ENCODE results near the gene MANSC1.
"Not testable (repeated sequence)": the region's sequence is repeated elsewhere in the genome, so short reads cannot be mapped to it uniquely, and the experiment has no call there.

Gene MANSC1

GRCh38 chr12:12326262-12326661, 23.8 kb downstream of the MANSC1 start:
- FAIRE-seq, result no peak
- TF ChIP-seq SPI1 (IDR thresholded peaks at IDR 0.05; ENCODE audit: low read depth, low read length) (no peak), TAF1 (IDR thresholded peaks at IDR 0.05; ENCODE audit: low read depth, low read length) (no peak), POLR2AphosphoS5 (IDR thresholded peaks at IDR 0.05; ENCODE audit: low read depth, low read length) (no peak), PAX5 (IDR thresholded peaks at IDR 0.05; ENCODE audit: insufficient read depth, low read length, severe bottlenecking) (no peak), POLR2A (IDR thresholded peaks at IDR 0.05; ENCODE audit: low read depth, low read length) (no peak), POU2F2 (IDR thresholded peaks at IDR 0.05; ENCODE audit: low read depth, low read length) (no peak)

DNA sequence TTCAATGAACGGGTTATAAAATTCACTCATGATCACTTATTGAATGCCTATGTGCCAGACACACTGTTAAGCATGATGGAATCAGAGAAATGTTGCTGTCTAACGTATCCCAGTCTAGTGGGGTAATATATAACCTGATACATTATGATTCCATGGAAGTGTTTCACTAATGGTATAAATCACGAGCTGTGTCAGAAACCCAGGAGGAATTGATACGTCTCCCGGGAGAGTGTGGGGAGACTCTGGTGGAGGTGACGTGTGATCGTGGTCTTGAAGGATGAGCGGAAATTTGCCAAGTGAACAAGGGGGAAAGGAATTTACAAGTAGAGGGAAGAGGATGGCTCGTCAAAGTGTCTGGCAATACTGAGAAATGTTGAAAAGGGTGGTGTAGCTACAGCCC, 26.5 kb downstream of the MANSC1 start:
- DNase-seq (ENCODE audit: insufficient read length, low spot score) (no peak), FAIRE-seq (no peak)
- TF ChIP-seq POLR2A (IDR thresholded peaks at IDR 0.05; ENCODE audit: low read depth, low read length), result no peak

More at GRCh38 chr12:12326262-12326661, 23.8 kb downstream of the MANSC1 start:
- no peak for DNase-seq (ENCODE audit: insufficient read length, low spot score)

DNA sequence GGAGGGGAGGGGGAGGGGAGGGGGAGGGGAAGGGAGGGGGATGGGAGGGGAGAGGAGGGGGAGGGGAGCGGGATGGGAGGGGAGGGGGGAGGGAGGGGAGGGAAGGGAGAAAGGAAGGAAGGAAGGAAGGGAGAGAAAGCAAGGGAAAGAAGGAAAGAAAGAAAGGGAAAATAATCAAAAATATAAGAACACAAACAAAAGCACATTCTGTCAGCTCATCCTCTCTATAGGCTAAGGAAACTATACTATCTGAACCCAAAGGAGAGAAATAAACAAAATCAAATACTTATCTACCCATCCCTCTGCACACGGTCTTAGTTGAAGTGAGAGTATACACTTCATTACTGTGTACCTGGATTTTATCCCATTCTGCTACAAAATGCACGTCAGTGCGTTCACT, 26.9 kb downstream of the MANSC1 start:
- no peak for TF ChIP-seq POLR2AphosphoS5 (IDR thresholded peaks at IDR 0.05; ENCODE audit: low read depth, low read length)
- no peak for TF ChIP-seq PAX5 (IDR thresholded peaks at IDR 0.05; ENCODE audit: insufficient read depth, low read length, severe bottlenecking)
- TF ChIP-seq POLR2A (IDR thresholded peaks at IDR 0.05; ENCODE audit: low read depth, low read length), result no peak
- no peak for TF ChIP-seq TAF1 (IDR thresholded peaks at IDR 0.05; ENCODE audit: low read depth, low read length)
- TF ChIP-seq POU2F2 (IDR thresholded peaks at IDR 0.05; ENCODE audit: low read depth, low read length), result no peak
- no peak for TF ChIP-seq SPI1 (IDR thresholded peaks at IDR 0.05; ENCODE audit: low read depth, low read length)
- DNase-seq (ENCODE audit: insufficient read length, low spot score), result no peak
- FAIRE-seq, result no peak

- FAIRE-seq (no peak), DNase-seq (ENCODE audit: insufficient read length, low spot score) (no peak)
- TF ChIP-seq PAX5 (IDR thresholded peaks at IDR 0.05; ENCODE audit: insufficient read depth, low read length, severe bottlenecking) (no peak), TAF1 (IDR thresholded peaks at IDR 0.05; ENCODE audit: low read depth, low read length) (no peak), POLR2AphosphoS5 (IDR thresholded peaks at IDR 0.05; ENCODE audit: low read depth, low read length) (no peak), POLR2A (IDR thresholded peaks at IDR 0.05; ENCODE audit: low read depth, low read length) (no peak), POU2F2 (IDR thresholded peaks at IDR 0.05; ENCODE audit: low read depth, low read length) (no peak), SPI1 (IDR thresholded peaks at IDR 0.05; ENCODE audit: low read depth, low read length) (no peak)
These were observed 30.4 kb downstream of the MANSC1 start for GRCh38 chr12:12319451-12320183.

DNA sequence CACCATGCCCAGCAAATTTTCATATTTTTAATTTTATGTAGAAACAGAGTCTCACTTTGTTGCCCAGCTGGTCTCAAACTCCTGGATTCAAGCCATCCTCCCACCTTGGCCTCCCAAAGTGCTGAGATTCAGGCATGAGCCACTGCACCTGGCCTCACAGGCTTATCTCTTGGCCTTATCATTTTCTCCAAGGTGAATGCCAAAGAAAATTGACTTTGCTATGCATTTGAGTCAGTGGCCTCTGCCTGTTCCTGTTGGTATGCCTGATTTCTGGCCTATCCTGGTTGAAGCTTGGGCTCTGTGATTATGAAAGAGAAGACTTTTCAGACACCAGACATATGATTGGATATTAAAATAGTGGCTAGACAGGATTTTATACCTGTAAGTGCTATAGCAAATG, 34.2 kb downstream of the MANSC1 start:
- TF ChIP-seq TAF1 (IDR thresholded peaks at IDR 0.05; ENCODE audit: low read depth, low read length), result no peak
- no peak for TF ChIP-seq POLR2AphosphoS5 (IDR thresholded peaks at IDR 0.05; ENCODE audit: low read depth, low read length)
- no peak for TF ChIP-seq PAX5 (IDR thresholded peaks at IDR 0.05; ENCODE audit: insufficient read depth, low read length, severe bottlenecking)
- TF ChIP-seq POLR2A (IDR thresholded peaks at IDR 0.05; ENCODE audit: low read depth, low read length), result no peak
- no peak for TF ChIP-seq POU2F2 (IDR thresholded peaks at IDR 0.05; ENCODE audit: low read depth, low read length)
- TF ChIP-seq SPI1 (IDR thresholded peaks at IDR 0.05; ENCODE audit: low read depth, low read length), result no peak
- FAIRE-seq (no peak), DNase-seq (ENCODE audit: insufficient read length, low spot score) (no peak)

DNA sequence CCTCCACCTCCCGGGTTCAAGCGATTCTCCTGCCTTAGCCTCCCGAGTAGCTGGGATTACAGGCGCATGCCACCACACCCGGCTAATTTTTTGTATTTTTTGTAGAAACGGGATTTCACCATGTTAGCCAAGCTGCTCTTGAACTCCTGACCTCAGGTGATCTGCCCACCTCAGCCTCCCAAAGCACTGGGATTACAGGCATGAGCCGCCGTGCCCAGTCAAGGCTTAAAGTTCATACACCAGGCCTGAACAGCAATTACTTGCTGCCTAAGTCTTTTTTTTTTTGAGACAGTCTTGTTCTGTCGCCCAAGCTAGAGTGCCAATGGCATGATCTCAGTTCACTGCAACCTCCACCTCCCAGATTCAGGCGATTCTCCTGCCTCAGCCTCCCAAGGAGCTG, 39.3 kb downstream of the MANSC1 start:
- not testable (repeated sequence) for DNase-seq (ENCODE audit: insufficient read length, low spot score); FAIRE-seq

GRCh38 chr12:12305568-12306300, 44.3 kb downstream of the MANSC1 start:
- no peak for DNase-seq (ENCODE audit: insufficient read length, low spot score)
- no peak for TF ChIP-seq TAF1 (IDR thresholded peaks at IDR 0.05; ENCODE audit: low read depth, low read length)
- no peak for FAIRE-seq

- no peak for FAIRE-seq
These were observed 47.1 kb downstream of the MANSC1 start for GRCh38 chr12:12302976-12303375.

DNA sequence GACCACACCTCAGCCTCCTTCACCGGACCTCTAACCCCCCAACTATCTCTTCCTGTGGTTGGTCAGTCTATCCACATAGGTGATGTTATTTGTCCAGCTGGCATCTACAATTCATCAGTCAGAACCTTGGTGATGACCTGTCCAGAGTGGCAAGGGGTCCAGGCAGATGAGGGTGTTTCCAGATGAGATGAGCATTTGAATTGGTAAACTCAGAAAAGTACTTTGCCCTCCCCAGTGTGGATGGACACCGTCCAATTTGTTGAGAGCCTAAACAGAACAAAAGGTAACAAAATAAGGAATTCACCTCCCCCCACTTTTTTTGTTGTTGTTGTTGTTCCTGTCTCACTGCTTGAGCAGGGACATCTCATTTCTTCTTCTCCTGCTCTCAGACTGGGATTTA, 48.9 kb downstream of the MANSC1 start:
- DNase-seq (ENCODE audit: insufficient read length, low spot score) (no peak), FAIRE-seq (no peak)
- TF ChIP-seq POLR2AphosphoS5 (IDR thresholded peaks at IDR 0.05; ENCODE audit: low read depth, low read length) (no peak), PAX5 (IDR thresholded peaks at IDR 0.05; ENCODE audit: insufficient read depth, low read length, severe bottlenecking) (no peak), SPI1 (IDR thresholded peaks at IDR 0.05; ENCODE audit: low read depth, low read length) (no peak), TAF1 (IDR thresholded peaks at IDR 0.05; ENCODE audit: low read depth, low read length) (no peak), POLR2A (IDR thresholded peaks at IDR 0.05; ENCODE audit: low read depth, low read length) (no peak)

More at GRCh38 chr12:12302976-12303375, 47.1 kb downstream of the MANSC1 start:
- no peak for DNase-seq (ENCODE audit: insufficient read length, low spot score)
- no peak for TF ChIP-seq PAX5 (IDR thresholded peaks at IDR 0.05; ENCODE audit: insufficient read depth, low read length, severe bottlenecking)
- TF ChIP-seq SPI1 (IDR thresholded peaks at IDR 0.05; ENCODE audit: low read depth, low read length), result no peak
- TF ChIP-seq TAF1 (IDR thresholded peaks at IDR 0.05; ENCODE audit: low read depth, low read length), result no peak
- TF ChIP-seq POLR2A (IDR thresholded peaks at IDR 0.05; ENCODE audit: low read depth, low read length), result no peak
- no peak for TF ChIP-seq POU2F2 (IDR thresholded peaks at IDR 0.05; ENCODE audit: low read depth, low read length)
- TF ChIP-seq POLR2AphosphoS5 (IDR thresholded peaks at IDR 0.05; ENCODE audit: low read depth, low read length), result no peak

GRCh38 chr12:12297201-12297830, 52.7 kb downstream of the MANSC1 start:
- no peak for DNase-seq (ENCODE audit: insufficient read length, low spot score)
- TF ChIP-seq POLR2AphosphoS5 (IDR thresholded peaks at IDR 0.05; ENCODE audit: low read depth, low read length), result no peak
- no peak for TF ChIP-seq POU2F2 (IDR thresholded peaks at IDR 0.05; ENCODE audit: low read depth, low read length)
- TF ChIP-seq SPI1 (IDR thresholded peaks at IDR 0.05; ENCODE audit: low read depth, low read length), result no peak

More at GRCh38 chr12:12297201-12297830, 52.7 kb downstream of the MANSC1 start:
- no peak for FAIRE-seq

All from GM12891 (cell line).